Measurements from ENCODE around the gene FARP2.
"Not testable (repeated sequence)": the region's sequence is repeated elsewhere in the genome, so short reads cannot be mapped to it uniquely, and the experiment has no call there.

DNA sequence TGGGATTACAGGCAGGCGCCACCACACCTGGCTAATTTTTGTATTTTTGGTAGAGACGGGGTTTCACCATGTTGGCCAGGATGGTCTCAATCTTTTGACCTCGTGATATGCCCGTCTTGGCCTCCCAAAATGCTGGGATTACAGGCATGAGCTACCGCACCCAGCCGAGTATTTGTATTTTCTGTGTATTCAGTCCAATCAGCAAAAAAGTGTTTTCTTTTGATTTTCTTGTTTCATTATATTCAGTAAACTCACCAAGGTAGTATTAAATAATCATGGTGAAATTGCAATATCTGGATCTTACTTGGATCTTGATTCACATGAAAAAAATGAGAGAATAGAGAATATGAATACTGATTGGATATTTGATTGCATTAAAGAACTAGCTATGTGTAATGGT is 37.3 kb upstream of the FARP2 start:
- TF ChIP-seq CHD4 (IDR thresholded peaks at IDR 0.05; ENCODE audit: borderline replicate concordance, low read length); MAX (IDR thresholded peaks at IDR 0.05); ZNF12 (CRISPR knock-in tag; IDR thresholded peaks at IDR 0.05); ZZZ3 (CRISPR knock-in tag; IDR thresholded peaks at IDR 0.05; ENCODE audit: borderline replicate concordance); POLR2A (IDR thresholded peaks at IDR 0.05; ENCODE audit: insufficient read depth in 1 of 2, low read depth in 2 of 2, low read length in 2 of 2); RAD21 (CRISPR knock-in tag; IDR thresholded peaks at IDR 0.05); ZNF318 (CRISPR knock-in tag; IDR thresholded peaks at IDR 0.05); POLR2AphosphoS5 (IDR thresholded peaks at IDR 0.05; ENCODE audit: low read depth, low read length); FOXA3 (CRISPR knock-in tag; IDR thresholded peaks at IDR 0.05); ZNF460 (CRISPR knock-in tag; IDR thresholded peaks at IDR 0.05; ENCODE audit: borderline replicate concordance): not testable (repeated sequence)
- TF ChIP-seq, protein P1, sequence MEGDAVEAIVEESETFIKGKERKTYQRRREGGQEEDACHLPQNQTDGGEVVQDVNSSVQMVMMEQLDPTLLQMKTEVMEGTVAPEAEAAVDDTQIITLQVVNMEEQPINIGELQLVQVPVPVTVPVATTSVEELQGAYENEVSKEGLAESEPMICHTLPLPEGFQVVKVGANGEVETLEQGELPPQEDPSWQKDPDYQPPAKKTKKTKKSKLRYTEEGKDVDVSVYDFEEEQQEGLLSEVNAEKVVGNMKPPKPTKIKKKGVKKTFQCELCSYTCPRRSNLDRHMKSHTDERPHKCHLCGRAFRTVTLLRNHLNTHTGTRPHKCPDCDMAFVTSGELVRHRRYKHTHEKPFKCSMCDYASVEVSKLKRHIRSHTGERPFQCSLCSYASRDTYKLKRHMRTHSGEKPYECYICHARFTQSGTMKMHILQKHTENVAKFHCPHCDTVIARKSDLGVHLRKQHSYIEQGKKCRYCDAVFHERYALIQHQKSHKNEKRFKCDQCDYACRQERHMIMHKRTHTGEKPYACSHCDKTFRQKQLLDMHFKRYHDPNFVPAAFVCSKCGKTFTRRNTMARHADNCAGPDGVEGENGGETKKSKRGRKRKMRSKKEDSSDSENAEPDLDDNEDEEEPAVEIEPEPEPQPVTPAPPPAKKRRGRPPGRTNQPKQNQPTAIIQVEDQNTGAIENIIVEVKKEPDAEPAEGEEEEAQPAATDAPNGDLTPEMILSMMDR (CRISPR knock-in tag; IDR thresholded peaks at IDR 0.05), result not testable (repeated sequence)

All from HepG2 (cell line).